Dendritic cell treated with granulocyte-macrophage colony-stimulating factor and Interleukin-4, amounts not matched to agents 40 ng/mL and 50 ng/mL, for 4 days (primary cell): ENCODE measurements around the gene UBE2V1.
"Not testable (repeated sequence)": the region's sequence is repeated elsewhere in the genome, so short reads cannot be mapped to it uniquely, and the experiment has no call there.

ENCODE experiments used
- H3K27ac Mint-ChIP-seq: one replicate; pipeline ENCODE4 v1.8.0; 2022; ENCODE audit warnings: mild to moderate bottlenecking, mixed read lengths
- H3K27me3 Mint-ChIP-seq: one replicate; pipeline ENCODE4 v1.8.0; 2022; ENCODE audit warnings: mild to moderate bottlenecking, mixed read lengths
- H3K36me3 Mint-ChIP-seq: one replicate; pipeline ENCODE4 v1.8.0; 2022; ENCODE audit warnings: low read depth, mixed read lengths
- H3K4me1 Mint-ChIP-seq: one replicate; pipeline ENCODE4 v1.8.0; 2022; ENCODE audit warnings: low read depth, mixed read lengths
- H3K4me3 Mint-ChIP-seq: one replicate; pipeline ENCODE4 v1.8.0; 2022; ENCODE audit warnings: mild to moderate bottlenecking, moderate library complexity, mixed read lengths
- H3K9me3 Mint-ChIP-seq: one replicate; pipeline ENCODE4 v1.8.0; 2022; ENCODE audit warnings: mixed read lengths
- intact Hi-C: fragments of 100-400 bp; cut with micrococcal nuclease; formaldehyde crosslinking; loops from one replicate; pipeline ENCODE4 v1.15.0; 2022

The UBE2V1 gene

DNA sequence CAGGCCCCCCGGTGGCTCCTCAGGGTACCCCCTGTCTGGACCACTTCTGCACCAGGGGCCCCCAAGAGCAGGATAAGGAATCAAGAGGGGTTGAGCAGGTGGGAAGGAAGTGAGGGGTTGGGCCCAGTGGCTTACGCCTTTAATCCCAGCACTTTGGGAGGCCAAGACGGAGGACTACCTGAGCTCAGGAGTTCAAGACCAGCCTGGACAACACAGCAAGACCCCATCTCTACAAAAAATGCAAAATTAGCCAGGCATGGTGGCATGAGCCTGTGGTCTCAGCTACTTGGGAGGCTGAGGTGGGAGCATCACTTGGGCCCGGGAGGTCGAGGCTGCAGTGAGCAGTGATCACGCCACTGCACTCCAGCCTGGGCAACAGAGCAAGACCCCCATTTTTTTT lies 49.2 kb downstream of the UBE2V1 start:
- H3K36me3 Mint-ChIP-seq, H3K4me3 Mint-ChIP-seq, intact Hi-C loops, H3K9me3 Mint-ChIP-seq, H3K27ac Mint-ChIP-seq, H3K4me1 Mint-ChIP-seq: not testable (repeated sequence)
- peaks cover 13% of the 10 kb centered on the region for H3K27me3 Mint-ChIP-seq

DNA sequence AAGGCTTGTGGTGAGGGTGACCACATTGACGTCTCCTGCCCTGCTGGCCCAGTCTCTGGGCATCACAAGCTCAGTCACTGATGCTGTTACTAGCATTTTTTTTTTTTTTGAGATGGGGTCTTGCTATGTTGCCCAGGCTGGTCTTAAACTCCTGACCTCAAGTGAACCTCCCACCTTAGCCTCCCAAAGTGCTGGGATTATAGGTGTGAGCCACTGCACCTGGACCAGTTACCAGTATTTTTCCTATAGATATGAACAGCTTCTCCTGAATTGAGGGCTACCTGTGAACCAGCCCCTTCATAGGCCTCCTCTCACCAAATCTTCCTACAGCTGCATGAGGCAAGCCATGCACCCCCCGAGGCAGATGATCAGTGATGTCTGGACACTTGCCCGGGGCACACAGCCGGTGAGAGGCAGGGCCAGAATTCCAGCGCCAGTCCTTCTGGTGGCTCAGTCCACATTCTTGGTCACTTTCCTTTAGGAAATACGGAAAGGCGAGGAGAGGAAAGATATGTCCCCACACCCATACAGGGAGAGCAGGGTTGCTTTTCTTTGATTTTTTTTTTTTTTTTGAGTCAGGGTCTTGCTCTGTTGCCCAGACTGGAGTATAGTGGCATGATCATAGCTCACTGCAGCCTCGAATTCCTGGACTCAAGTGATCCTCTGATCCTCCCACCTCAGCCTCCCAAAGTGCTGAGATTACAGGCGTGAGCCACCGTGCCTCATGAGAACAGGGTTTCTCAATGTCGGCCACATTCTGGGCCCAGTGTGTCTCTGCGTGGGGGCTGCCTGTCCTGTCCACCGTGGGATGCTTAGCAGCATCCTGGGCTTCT lies 50.7 kb downstream of the UBE2V1 start:
- H3K4me1 Mint-ChIP-seq, result peaks cover 13% of the 10 kb centered on the region
- H3K27ac Mint-ChIP-seq, result no peak overlapping the region
- peaks cover 6% of the 10 kb centered on the region for H3K27me3 Mint-ChIP-seq
- H3K9me3 Mint-ChIP-seq, result no peaks in the 10 kb centered on the region
- intact Hi-C loops, result no loop called here
- no peak overlapping the region for H3K4me3 Mint-ChIP-seq
- no peaks in the 10 kb centered on the region for H3K36me3 Mint-ChIP-seq

DNA sequence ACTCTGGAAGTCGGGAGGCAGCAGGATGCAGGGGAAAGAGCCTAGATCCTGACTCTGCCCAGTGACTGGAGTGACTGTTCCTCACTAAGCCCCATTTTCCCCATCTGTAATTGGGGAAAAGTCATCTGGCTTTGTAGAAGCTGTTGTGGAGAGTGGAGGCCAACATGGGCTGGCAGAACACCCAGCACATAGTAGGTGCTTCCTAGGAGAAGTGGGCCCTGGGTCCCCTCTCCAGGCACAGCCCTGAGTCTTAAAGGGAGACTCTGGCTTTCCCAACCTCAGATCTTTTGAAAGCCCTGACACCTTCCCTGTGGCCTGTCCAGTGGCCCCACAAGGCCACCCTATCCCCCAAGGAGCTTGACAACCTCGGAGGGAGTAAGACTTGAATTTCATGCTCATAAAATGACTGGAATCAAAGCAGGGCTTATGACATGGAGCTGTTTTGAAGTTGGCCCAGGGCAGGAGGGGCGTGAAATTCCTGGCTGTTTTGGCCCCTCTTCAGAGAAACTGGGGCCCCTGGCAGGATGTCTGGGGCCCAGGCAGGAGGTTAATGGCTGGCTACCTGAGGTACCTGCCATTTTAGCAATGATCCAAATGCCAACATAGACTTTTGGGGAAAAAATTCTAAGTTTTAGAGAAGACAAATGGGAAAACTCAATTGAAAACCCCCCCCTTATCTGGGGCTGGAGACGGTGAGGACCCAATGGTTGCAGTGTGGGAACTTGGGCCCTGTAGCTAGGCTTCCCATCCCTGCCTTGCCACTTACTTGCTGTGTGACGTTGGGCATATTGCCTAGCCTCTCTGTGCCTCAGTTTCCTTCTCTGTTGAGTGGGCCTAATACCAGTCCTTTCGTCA lies 51.6 kb downstream of the UBE2V1 start:
- H3K27ac Mint-ChIP-seq, result no peak overlapping the region
- H3K4me3 Mint-ChIP-seq, result no peak overlapping the region
- H3K36me3 Mint-ChIP-seq, result no peaks in the 10 kb centered on the region
- H3K9me3 Mint-ChIP-seq, result no peaks in the 10 kb centered on the region
- intact Hi-C loops, result no loop called here
- peaks cover 13% of the 10 kb centered on the region for H3K4me1 Mint-ChIP-seq
- H3K27me3 Mint-ChIP-seq, result peaks cover 3% of the 10 kb centered on the region

DNA sequence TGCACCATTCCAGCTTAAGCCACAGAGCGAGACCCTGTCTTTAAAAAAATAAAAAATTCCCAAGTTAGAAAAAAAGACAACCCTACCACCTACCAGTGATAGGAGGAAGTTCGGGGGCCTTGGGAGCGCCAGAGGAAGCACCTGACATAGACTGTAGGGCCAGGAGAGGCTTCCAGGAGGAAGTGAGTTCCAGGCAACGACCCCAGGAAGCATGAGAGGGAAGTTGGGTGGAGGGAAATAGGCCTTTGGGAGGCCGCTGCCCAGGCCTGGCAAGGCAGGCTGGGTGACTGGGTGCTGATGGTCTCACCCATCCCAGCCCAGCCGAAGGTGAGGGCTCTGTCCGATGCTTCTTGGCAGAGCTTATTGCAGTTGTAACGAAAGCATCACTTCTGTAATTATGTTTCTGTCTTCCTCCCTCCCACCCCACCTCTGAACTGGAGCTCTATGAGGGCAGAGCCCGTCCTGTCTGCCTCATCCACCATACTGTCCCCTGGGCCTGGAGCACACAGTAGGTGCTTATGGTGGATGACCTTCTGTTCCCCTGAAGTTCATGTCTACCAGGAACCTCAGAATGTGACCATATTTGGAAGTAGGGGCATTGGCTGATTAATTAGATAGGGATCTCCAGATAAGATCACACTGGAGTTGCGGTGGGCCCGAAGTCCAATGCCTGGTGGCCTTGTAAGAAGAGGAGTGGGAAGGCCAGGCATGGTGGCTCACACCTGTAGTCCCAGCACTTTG lies 54.1 kb downstream of the UBE2V1 start:
- peak overlapping the region; percentile 34 for H3K27ac Mint-ChIP-seq
- H3K9me3 Mint-ChIP-seq, result no peaks in the 10 kb centered on the region
- no peaks in the 10 kb centered on the region for H3K36me3 Mint-ChIP-seq
- H3K27me3 Mint-ChIP-seq, result peaks cover 7% of the 10 kb centered on the region
- intact Hi-C loops, result loop anchor here (5.0 kb wide), 1 partner anchor 62 kb away; no protein-coding TSS in a partner anchor
- H3K4me3 Mint-ChIP-seq, result no peak overlapping the region
- H3K4me1 Mint-ChIP-seq, result peaks cover 13% of the 10 kb centered on the region

DNA sequence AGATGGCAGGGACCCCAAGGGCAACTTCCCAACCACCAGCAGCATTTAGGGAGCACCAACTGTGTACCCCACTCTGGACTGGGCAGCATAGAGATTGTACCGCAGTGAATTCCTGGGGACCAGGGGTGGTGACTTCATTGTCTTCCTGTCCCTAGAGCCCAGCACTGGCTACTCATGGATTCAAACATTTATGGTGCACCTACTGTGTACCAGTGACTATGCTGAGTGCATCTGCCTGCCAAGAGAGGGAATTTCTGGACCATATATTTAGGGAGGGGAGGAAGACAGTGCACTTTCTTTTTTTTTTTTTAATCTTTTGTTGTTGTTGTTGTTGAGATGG lies 55.3 kb downstream of the UBE2V1 start:
- Mint-ChIP-seq H3K4me3 (no peak overlapping the region), H3K27me3 (peaks cover 13% of the 10 kb centered on the region), H3K9me3 (no peaks in the 10 kb centered on the region), H3K36me3 (no peaks in the 10 kb centered on the region), H3K27ac (no peak overlapping the region), H3K4me1 (peaks cover 19% of the 10 kb centered on the region)
- intact Hi-C loops, result loop anchor here (5.0 kb wide), 1 partner anchor 60 kb away; no protein-coding TSS in a partner anchor

DNA sequence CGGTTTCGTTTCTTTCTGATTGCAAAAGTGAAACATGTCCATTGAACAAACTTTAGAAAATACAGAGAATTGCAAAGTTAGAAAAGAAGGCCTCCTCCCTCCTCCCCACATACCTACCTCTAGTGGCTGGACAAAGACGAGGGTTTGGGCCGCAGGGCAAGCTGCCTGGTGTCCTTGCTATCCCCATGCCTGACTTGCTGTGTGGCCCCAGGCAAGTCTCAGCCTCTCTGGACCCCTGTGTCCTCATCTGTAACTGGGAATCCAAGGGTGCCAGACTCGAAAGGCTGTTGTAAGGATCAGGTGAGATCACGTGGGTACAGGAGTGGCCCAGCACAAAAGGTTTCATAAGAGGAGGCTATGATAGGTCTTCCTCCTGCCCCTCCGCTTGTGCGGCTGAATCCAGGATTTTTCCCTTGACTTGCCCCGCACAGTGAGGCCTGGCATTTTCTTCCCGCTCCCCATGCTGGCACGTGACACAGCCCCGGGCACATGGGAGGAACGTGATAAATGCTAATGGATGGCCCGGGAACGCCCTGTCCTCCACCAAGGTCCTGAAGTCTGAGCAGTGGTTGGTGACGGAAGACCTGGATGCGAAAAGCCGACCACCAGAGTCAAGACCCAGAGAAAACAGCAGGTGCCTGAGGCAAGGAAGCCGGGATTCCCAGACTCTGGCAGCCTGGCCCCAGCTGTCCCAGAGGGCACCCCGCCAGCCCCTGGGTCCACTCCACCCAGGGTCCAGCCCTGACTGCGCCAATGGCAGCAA lies 55.8 kb downstream of the UBE2V1 start:
- Mint-ChIP-seq H3K27me3 (peaks cover 13% of the 10 kb centered on the region), H3K36me3 (no peaks in the 10 kb centered on the region), H3K4me3 (no peak overlapping the region), H3K9me3 (no peaks in the 10 kb centered on the region), H3K4me1 (peaks cover 23% of the 10 kb centered on the region), H3K27ac (no peak overlapping the region)
- intact Hi-C loops, result loop anchor here (5.0 kb wide), 1 partner anchor 60 kb away; no protein-coding TSS in a partner anchor

DNA sequence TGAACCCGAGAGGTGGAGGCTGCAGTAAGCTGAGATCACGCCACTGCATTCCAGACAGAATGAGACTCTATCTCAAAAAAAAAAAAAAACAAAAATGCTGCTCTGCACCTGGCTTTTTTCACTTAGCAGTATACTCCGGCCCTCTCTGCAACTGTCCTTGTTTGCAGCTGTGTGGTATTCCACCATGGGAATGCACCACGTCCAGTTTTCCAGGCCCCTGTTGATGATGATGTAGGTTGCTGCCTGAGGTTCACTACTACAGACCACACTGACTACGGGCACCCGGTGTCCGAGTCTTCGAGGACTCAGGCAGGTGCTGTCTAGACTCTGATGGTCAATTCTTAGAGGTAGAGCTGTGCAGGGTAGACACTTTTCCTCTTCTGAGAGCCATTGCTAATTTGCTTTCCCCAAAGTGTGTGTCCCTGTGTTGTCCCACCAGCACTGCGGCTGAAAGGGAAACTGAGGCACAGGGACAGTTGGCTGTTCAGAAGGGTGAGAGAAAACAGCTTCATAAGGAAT lies 56.5 kb downstream of the UBE2V1 start:
- H3K27me3 Mint-ChIP-seq, result peaks cover 12% of the 10 kb centered on the region
- peaks cover 23% of the 10 kb centered on the region for H3K4me1 Mint-ChIP-seq
- no peaks in the 10 kb centered on the region for H3K36me3 Mint-ChIP-seq
- H3K9me3 Mint-ChIP-seq, result no peaks in the 10 kb centered on the region
- H3K27ac Mint-ChIP-seq, result no peak overlapping the region
- intact Hi-C loops, result loop anchor here (5.0 kb wide), 1 partner anchor 59 kb away; no protein-coding TSS in a partner anchor
- H3K4me3 Mint-ChIP-seq, result no peak overlapping the region

DNA sequence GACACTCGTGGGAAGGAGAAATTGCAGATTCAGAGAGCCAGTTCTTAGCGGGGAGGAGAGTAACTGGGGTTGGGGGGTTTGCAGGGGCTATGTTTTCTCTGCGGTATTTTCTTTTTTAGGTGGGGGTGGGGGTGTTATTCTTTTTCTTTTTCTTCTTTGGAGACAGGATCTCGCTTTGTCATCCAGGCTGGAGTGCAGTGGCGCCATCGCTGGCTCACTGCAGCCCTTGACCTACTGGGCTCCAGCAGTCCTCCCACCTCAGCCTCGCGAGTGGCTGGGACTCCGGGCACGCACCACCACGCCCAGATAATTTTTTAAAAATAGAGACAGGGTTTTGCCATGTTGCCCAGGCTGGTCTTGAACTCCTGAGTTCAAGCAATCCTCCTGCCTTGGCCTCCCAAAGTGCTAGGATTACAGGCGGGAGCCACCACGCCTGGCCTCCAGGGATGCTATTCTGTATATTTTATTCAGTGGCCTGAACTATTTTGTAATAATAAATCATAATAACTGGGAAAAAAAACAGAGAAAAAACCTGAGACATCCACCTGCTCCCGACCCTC lies 57.3 kb downstream of the UBE2V1 start:
- H3K36me3 Mint-ChIP-seq, result no peaks in the 10 kb centered on the region
- no peak overlapping the region for H3K27ac Mint-ChIP-seq
- H3K27me3 Mint-ChIP-seq, result peaks cover 10% of the 10 kb centered on the region
- intact Hi-C loops, result loop anchor here (5.0 kb wide), 1 partner anchor 58 kb away; no protein-coding TSS in a partner anchor
- H3K4me3 Mint-ChIP-seq, result no peak overlapping the region
- H3K9me3 Mint-ChIP-seq, result no peaks in the 10 kb centered on the region
- H3K4me1 Mint-ChIP-seq, result peaks cover 23% of the 10 kb centered on the region

DNA sequence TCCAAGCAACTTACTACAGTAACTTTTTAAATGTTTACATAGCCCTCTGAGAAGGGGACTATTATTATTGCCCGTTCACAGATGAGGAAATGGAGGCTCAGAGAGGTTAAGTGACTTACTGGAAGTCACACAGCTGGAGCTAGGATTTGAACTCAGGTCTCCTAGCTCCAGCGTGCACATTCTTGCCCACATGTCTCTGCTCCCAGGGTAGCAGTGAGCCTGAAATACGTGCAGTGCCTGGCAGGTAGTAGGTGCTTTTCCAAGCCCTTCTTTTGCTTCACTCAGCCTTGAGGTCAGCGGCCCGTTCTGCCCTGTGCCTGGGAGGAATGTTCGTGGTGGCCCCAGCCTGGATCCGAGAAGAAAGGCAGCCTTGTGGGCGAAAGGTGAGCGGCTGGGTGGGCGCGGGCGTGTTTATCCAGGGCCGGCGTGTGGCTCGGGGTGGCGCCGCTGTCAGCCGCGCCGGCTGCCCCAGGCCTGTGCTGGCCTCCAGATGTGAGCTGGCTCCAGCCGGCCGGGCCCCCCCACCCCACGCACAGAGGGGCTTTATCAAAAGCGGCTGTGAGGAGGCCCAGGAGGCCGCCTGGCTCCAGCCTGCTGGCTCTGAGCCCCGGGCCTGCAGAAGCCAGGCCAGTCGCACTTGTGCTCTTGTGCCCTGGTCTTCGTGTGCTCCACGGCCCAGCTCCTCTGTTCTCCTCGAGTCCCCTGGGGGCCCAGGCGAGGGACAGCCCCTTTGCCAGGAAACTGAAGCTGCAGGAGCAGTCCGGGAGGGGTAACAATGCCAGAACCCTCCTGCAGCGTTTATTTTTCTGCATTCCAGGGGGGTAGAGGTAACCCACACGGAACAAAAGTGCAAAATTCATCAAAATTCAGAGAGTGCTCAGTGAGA lies 58.1 kb downstream of the UBE2V1 start:
- Mint-ChIP-seq H3K27ac (no peak overlapping the region), H3K27me3 (peaks cover 10% of the 10 kb centered on the region), H3K9me3 (no peaks in the 10 kb centered on the region), H3K4me3 (no peak overlapping the region), H3K4me1 (peaks cover 26% of the 10 kb centered on the region), H3K36me3 (no peaks in the 10 kb centered on the region)
- intact Hi-C loops, result loop anchor here (5.0 kb wide), 1 partner anchor 58 kb away; no protein-coding TSS in a partner anchor

DNA sequence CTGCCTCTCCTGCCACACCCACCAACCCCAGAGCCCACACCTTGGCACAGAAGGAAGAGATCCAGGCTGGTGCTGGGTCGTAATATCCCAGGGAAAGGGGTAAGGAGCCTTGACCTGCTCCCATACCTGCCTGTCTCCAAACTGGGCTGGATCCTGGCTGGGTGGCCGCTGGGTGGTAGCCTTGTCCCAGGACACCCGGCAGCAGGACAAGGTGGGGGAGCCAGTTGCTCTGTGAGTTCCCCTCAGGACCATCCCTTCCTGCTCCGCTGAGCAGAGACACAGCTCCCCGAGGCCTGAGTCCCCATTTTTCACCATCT lies 58.8 kb downstream of the UBE2V1 start:
- Mint-ChIP-seq H3K36me3 (no peaks in the 10 kb centered on the region), H3K27me3 (peaks cover 10% of the 10 kb centered on the region), H3K9me3 (no peaks in the 10 kb centered on the region), H3K4me1 (peaks cover 28% of the 10 kb centered on the region), H3K4me3 (no peak overlapping the region), H3K27ac (no peak overlapping the region)
- intact Hi-C loops, result no loop called here

DNA sequence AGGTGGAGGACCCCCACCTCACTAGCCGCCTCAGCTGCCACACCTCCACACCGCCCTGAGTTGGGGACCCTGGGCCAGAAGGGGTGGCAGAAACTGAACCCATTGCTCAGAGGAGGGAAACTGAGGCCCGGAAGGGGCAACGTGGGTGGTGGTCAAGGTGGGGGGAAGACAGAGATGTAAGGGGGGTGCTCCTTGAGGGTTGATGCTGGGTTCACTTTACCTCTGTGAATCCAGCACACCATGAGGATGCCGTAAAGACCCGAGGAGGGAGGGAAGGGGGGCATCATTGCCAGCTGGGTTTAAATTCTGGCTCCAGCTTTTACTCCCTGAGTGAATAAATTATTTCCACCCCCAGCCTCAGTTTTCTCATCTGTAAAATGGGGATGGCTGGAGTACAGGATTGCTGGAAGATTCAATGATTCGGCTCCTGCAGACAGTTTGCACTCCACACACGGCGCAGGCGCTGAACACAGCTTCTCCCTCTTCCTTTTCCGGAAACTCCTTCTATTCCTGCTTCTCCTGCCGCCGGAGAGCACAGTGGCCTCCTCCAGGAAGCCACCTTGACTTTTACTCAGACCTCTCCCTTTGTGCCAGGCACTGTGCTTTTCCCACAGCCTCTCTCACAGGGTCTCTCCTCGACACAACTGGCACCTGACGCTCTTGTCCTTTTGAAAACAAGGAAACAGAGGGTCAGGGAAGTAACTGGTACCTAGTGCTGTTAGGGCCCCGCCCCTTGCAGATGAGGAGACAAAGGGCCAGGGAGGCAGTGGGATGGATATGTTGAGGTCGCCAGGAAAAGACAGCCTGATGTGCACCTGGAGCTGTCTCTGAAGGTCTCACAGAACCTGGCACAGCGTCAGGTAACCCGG lies 59.4 kb downstream of the UBE2V1 start:
- peaks cover 10% of the 10 kb centered on the region for H3K27me3 Mint-ChIP-seq
- no peak overlapping the region for H3K4me3 Mint-ChIP-seq
- no peaks in the 10 kb centered on the region for H3K9me3 Mint-ChIP-seq
- H3K4me1 Mint-ChIP-seq, result peaks cover 27% of the 10 kb centered on the region
- H3K36me3 Mint-ChIP-seq, result no peaks in the 10 kb centered on the region
- intact Hi-C loops, result no loop called here
- no peak overlapping the region for H3K27ac Mint-ChIP-seq
